ENCODE results near the gene NMUR1. TPM values are rescaled to one million over a fixed set of nuclear protein-coding genes. Genes with fewer than 3 reads are reported as not detected.

Gene NMUR1
- total and polyA plus RNA-seq, 8 donors = 0.38 to 2.1 (median 0.89) TPM

DNA sequence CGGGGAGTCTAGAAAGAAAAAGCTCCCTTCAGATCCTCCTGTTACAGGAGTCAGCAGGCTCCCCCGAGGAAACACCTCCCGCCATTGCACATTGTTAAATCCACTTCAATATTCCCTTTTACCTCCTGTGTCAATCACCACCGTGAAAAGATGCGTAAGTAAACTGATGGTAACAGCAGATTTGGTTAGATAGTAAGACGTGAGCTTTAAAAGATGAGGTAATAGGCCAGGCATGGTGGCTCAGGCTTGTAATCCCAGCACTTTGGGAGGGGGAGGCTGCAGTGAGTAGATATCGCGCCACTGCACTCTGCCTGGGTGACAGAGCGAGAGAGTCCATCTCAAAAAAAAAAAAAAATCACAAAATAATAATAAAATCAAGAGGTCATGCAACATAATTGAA lies 50.8 kb downstream of the NMUR1 start:
- no peaks in the 10 kb centered on the region for H3K9me3 ChIP-seq
- no peaks in the 10 kb centered on the region for H3K27me3 ChIP-seq
- 81 to 85% methylated on average over 9 of the region's 9 CpGs for WGBS, 2 donors
- no peak overlapping the region for H3K27ac ChIP-seq
- H3K4me1 ChIP-seq = peaks cover 0 to 4% (median 0%) of the 10 kb centered on the region in 3 donors
- no peaks in the 10 kb centered on the region for H3K36me3 ChIP-seq
- TF ChIP-seq, protein P1, sequence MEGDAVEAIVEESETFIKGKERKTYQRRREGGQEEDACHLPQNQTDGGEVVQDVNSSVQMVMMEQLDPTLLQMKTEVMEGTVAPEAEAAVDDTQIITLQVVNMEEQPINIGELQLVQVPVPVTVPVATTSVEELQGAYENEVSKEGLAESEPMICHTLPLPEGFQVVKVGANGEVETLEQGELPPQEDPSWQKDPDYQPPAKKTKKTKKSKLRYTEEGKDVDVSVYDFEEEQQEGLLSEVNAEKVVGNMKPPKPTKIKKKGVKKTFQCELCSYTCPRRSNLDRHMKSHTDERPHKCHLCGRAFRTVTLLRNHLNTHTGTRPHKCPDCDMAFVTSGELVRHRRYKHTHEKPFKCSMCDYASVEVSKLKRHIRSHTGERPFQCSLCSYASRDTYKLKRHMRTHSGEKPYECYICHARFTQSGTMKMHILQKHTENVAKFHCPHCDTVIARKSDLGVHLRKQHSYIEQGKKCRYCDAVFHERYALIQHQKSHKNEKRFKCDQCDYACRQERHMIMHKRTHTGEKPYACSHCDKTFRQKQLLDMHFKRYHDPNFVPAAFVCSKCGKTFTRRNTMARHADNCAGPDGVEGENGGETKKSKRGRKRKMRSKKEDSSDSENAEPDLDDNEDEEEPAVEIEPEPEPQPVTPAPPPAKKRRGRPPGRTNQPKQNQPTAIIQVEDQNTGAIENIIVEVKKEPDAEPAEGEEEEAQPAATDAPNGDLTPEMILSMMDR (IDR thresholded peaks at IDR 0.05) = no peak
- ATAC-seq = no peak
- no peak for FAIRE-seq
- intact Hi-C loops (cut with DNase I) = no loop called here
- no peak overlapping the region for H3K4me3 ChIP-seq
- no peak for DNase-seq

DNA sequence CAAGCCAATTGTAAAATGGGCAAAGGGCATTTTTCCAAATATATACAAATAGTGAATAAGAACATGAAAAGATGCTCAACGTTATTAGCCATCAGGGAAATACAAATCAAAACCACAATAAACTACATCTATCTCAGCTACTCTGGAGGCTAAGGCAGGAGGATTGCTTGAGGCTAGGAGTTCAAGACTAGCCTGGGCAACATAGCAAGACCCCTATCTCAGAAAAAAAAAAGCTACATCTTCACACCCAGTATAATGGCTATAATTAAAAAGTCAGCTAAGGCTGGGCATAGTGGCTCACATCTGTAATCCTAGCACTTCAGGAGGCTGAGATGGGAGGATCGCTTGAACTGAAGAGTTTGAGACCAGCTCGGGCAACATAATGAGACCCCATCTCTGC lies 53.3 kb downstream of the NMUR1 start:
- ATAC-seq = no peak
- FAIRE-seq = no peak
- H3K9me3 ChIP-seq = no peaks in the 10 kb centered on the region
- no peak for DNase-seq
- TF ChIP-seq, protein P1 (IDR thresholded peaks at IDR 0.05) = no peak
- peaks cover 0 to 2% (median 0%) of the 10 kb centered on the region in 3 donors for H3K4me1 ChIP-seq
- H3K27me3 ChIP-seq = no peaks in the 10 kb centered on the region
- H3K4me3 ChIP-seq = no peak overlapping the region
- WGBS, 2 donors = 76 to 82% methylated on average over 3 of the region's 3 CpGs
- intact Hi-C loops (cut with DNase I) = no loop called here
- no peaks in the 10 kb centered on the region for H3K36me3 ChIP-seq
- H3K27ac ChIP-seq = no peak overlapping the region

DNA sequence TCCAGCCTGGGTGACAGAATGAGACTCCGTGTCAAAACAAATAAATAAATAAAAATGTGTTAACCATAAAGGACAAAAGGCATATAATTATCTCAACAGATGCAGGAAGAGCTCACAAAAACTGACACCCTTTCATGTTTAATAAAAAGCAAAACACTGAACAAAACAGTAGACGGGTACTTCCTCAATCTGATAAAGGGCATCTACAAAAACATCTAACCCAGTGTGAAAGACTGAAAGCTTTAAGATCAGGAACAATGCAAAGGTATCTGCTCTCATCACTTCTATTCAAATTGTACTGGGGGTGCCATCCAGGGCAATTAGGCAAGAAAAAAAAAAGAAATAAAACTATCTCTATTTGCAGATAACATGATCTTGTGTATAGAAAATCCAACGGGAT lies 54.3 kb downstream of the NMUR1 start:
- peaks cover 0 to 2% (median 0%) of the 10 kb centered on the region in 3 donors for H3K4me1 ChIP-seq
- no peaks in the 10 kb centered on the region for H3K27me3 ChIP-seq
- ATAC-seq = no peak
- H3K27ac ChIP-seq = no peak overlapping the region
- no peak overlapping the region for H3K4me3 ChIP-seq
- TF ChIP-seq, protein P1 (IDR thresholded peaks at IDR 0.05) = no peak
- intact Hi-C loops (cut with DNase I) = no loop called here
- H3K36me3 ChIP-seq = no peaks in the 10 kb centered on the region
- no peak for FAIRE-seq
- no peak for DNase-seq
- no peaks in the 10 kb centered on the region for H3K9me3 ChIP-seq
- 62 to 71% methylated on average over 3 of the region's 3 CpGs for WGBS, 2 donors

Other genes with a start within 250 kb of the NMUR1 start
- 10 to 100 TPM in 5 of 6 donors, 1 to 10 TPM in 1; 9.9 to 34.5 (median 15.2) TPM for gene B3GNT7, start 134.7 kb downstream of the NMUR1 start, total RNA-seq
- 1 to 10 TPM; 5.6 to 8.4 TPM for gene B3GNT7, start 134.7 kb downstream of the NMUR1 start, polyA plus RNA-seq
- 100 to 1,000 TPM; 214 to 364 (median 227) TPM for gene NCL, start 66.0 kb downstream of the NMUR1 start, total RNA-seq
- 100 to 1,000 TPM in 1 of 2 donors, 10 to 100 TPM in 1; 69.9 to 117 TPM for gene NCL, start 66.0 kb downstream of the NMUR1 start, polyA plus RNA-seq
- not detected for gene TEX44, start 62.4 kb upstream of the NMUR1 start, total RNA-seq
- not detected for gene TEX44, start 62.4 kb upstream of the NMUR1 start, polyA plus RNA-seq
- gene PTMA, start 178.1 kb upstream of the NMUR1 start, total RNA-seq = 100 to 1,000 TPM; 319 to 600 (median 503) TPM
- gene PTMA, start 178.1 kb upstream of the NMUR1 start, polyA plus RNA-seq = 100 to 1,000 TPM; 627 to 751 TPM